ENCODE data around the gene ZNF556.

ZNF556 gene

DNA sequence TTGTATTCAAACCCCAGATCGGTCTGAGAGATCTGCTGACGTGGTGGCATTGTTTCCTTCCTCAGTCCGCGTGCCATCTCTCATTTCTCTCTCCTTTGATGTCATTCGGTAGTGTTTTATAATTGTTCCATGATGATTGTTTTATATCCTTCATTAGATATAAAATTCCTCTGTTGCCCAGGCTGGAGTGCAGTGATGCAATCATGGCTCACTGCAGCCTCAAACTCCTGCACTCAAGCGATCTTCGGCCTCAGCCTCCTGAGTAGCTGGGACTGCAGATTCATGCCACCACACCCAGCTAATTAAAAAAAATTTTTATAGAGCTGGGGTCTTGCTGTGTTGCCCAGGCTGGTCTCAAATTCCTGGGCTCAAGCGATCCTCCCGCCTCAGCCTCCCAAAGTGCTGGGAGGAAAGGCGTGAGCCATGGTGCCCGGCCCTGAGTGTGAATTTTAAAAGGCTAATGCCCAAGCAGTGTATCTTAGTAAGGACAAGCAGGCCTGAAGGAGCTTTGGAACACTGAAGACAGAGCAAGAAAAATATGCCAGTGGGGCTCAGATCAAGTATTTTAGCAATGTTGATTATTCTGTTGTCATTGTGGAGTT is 38.9 kb downstream of the ZNF556 start:
- no peak for DNase-seq
- no peak for TF ChIP-seq GATA1 (IDR thresholded peaks at IDR 0.05; ENCODE audit: low read depth, low read length)
- no peak for TF ChIP-seq POLR2A (IDR thresholded peaks at IDR 0.05; ENCODE audit: low read length)

DNA sequence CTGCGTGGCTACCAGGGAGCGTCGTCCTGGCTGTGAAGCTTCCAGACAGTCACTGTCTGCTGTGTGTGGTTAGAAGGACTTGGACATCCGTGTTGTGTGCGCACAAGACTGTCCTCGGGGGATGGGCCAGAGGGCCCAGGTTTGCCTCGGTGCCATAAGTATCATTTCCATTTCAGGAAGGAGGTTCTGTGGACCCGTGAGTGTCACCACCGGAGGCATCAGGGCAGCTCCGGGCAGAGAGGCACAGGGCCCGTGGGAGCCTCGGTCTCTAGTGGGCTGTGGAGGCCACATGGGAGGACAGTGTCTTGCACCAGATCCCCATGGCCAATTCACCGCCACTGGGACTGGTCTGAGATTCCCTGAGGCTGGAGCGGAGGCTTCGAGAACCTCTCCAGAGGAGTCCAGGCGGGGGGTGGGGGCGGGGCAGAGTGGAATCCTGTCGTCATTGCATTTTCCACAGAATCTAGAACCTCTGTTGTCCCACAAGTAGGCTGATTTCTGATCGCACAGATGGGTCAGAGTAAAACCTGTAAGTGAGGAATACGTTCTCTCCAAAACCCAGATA is 39.6 kb downstream of the ZNF556 start:
- DNase-seq, result no peak
- TF ChIP-seq GATA1 (IDR thresholded peaks at IDR 0.05; ENCODE audit: low read depth, low read length) (no peak), POLR2A (IDR thresholded peaks at IDR 0.05; ENCODE audit: low read length) (no peak)

DNA sequence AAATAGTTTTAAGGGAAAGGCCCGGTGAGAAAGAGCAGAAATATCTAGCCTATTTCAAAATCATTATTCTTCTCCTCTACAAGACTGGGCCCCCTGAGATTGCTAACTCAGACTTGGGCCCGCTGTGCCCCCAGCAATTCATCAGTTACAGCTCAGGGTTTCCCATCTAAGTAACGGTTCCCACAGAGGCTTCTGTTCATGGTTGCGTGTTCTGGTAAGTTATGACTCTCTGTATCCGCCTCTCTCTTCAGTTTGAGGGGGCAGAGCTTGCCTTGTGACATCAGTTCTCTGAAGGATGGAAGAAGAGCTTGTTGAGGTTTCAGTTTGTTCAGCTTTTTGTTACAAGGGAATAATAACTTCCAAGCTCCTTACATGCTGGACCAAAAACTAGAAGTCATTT is 45.2 kb downstream of the ZNF556 start:
- no peak for DNase-seq
- TF ChIP-seq GATA1 (IDR thresholded peaks at IDR 0.05; ENCODE audit: low read depth, low read length) (no peak), POLR2A (IDR thresholded peaks at IDR 0.05; ENCODE audit: low read length) (no peak)

DNA sequence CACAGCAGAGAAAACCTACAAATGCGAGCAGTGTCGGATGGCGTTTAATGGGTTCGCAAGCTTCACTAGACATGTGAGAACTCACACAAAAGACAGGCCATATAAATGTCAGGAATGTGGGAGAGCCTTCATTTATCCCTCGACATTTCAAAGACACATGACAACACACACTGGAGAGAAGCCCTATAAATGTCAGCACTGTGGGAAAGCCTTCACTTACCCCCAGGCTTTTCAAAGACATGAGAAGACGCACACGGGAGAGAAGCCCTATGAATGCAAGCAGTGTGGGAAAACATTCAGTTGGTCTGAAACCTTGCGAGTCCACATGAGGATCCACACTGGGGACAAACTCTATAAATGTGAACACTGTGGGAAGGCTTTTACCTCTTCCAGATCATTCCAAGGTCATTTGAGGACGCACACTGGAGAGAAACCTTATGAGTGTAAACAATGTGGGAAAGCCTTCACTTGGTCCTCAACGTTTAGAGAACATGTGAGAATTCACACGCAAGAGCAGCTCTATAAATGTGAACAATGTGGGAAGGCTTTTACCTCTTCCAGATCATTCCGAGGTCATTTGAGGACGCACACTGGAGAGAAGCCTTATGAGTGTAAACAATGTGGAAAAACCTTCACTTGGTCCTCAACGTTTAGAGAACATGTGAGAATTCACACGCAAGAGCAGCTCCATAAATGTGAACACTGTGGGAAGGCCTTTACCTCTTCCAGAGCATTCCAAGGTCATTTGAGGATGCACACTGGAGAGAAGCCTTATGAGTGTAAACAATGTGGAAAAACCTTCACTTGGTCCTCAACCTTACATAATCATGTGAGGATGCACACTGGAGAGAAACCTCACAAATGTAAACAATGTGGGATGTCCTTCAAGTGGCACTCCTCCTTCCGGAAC is 50.4 kb downstream of the ZNF556 start:
- no peak for DNase-seq
- TF ChIP-seq GATA1 (IDR thresholded peaks at IDR 0.05; ENCODE audit: low read depth, low read length) (no peak), POLR2A (IDR thresholded peaks at IDR 0.05; ENCODE audit: low read length) (no peak)

DNA sequence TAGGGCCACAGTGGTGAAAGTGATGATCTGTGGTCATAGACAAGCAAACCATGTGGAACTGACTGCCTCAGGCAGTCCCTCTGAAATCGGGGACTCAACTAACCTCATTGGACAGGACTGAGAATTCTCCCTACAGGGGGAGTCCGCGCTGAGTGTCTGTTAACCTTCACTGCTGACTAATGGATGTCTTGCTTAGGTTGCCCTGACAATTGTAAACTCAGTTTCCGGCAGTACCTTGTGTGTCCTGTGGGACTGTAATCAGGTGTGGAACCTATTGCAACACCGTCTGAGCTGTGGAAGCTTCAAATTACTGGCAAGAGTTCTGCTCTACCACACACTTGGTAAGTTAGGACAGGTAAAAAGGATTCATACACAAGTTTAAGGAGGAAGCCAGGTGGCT is 55.9 kb downstream of the ZNF556 start:
- TF ChIP-seq POLR2A (IDR thresholded peaks at IDR 0.05; ENCODE audit: low read length), result no peak
- TF ChIP-seq GATA1 (IDR thresholded peaks at IDR 0.05; ENCODE audit: low read depth, low read length), result no peak
- DNase-seq, result no peak

DNA sequence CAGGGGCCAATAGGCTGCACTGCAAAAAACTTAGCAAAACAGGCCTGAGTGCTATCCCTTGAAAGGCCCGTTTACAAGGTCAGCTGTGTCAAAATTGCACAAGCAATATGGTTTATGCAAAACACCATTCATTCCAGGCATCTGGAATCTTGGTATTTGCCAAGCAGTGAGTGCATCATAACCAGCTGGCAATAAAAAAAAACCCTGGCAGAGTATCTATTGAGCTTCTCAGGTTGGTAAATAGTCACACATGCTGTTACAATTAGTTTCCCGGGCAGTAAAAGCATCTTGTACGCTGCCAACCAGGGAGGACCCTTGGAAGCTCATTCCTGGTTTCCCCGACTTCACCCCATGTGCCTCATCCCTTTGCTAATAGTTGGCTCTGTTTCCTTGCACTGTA is 56.4 kb downstream of the ZNF556 start:
- no peak for TF ChIP-seq GATA1 (IDR thresholded peaks at IDR 0.05; ENCODE audit: low read depth, low read length)
- no peak for TF ChIP-seq POLR2A (IDR thresholded peaks at IDR 0.05; ENCODE audit: low read length)
- DNase-seq, result no peak

DNA sequence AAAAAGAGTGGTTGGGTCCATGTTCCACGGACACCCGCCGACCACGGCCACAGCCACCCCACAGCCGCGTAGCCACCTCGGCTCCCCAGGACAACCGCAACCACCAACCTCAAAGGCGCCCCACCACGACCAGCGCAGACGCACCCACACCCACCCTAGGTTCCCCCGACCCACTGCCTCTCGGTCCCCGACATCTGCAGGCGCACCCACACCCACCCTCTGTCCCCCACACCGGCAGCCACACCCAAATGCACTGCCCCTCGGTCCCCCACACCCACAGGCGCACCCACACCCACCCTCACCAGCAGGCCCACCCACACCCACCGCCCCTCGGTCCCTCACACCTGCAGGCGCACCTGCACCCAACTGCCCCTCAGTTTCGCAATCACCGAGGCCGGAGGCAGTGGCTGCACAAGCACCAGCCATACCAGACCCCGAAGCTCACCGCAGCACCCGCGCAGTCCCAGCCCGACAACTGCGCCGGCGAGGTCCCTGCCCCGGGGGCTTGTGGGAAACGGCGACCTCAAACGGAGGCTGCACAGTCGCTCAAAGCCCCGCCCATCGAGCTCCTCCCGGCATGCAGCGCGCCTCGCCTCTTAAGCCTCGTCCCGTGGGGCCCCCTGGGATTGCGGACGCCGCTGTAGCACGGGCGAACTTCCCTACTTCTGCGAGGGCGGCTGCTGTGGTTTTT is 59.4 kb downstream of the ZNF556 start:
- no peak for DNase-seq
- TF ChIP-seq POLR2A (IDR thresholded peaks at IDR 0.05; ENCODE audit: low read length) (no peak), GATA1 (IDR thresholded peaks at IDR 0.05; ENCODE audit: low read depth, low read length) (no peak)

DNA sequence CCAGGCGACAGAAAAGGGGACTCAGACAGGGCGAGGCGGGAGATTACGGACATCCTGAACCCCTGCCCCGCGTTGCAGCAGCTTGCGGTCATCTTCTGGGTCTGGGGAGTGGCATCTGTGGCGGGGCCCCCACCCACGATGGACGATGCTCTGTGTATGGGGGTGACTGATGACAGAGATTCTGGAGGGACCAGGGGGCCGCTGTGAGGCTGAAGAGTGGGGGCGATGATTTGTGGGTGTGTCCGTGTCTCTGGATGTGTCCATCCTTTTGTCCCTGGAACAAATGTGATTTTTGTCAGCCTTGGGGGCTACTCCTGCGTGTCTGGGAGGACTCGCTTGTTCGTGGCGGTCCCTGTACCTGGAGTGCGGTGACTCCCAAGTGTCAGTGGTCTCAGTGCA is 59.9 kb downstream of the ZNF556 start:
- DNase-seq, result no peak
- TF ChIP-seq GATA1 (IDR thresholded peaks at IDR 0.05; ENCODE audit: low read depth, low read length) (no peak), POLR2A (IDR thresholded peaks at IDR 0.05; ENCODE audit: low read length) (no peak)

All from erythroblast (primary cell).